ELF-1 (cell line): ENCODE data around the gene ATXN10.

ENCODE experiments used
- DNase-seq: peaks from one replicate; pipeline ENCODE4 v3.0.0-alpha.2; 2016; ENCODE audit warnings: low read depth, low spot score

The ATXN10 gene

DNA sequence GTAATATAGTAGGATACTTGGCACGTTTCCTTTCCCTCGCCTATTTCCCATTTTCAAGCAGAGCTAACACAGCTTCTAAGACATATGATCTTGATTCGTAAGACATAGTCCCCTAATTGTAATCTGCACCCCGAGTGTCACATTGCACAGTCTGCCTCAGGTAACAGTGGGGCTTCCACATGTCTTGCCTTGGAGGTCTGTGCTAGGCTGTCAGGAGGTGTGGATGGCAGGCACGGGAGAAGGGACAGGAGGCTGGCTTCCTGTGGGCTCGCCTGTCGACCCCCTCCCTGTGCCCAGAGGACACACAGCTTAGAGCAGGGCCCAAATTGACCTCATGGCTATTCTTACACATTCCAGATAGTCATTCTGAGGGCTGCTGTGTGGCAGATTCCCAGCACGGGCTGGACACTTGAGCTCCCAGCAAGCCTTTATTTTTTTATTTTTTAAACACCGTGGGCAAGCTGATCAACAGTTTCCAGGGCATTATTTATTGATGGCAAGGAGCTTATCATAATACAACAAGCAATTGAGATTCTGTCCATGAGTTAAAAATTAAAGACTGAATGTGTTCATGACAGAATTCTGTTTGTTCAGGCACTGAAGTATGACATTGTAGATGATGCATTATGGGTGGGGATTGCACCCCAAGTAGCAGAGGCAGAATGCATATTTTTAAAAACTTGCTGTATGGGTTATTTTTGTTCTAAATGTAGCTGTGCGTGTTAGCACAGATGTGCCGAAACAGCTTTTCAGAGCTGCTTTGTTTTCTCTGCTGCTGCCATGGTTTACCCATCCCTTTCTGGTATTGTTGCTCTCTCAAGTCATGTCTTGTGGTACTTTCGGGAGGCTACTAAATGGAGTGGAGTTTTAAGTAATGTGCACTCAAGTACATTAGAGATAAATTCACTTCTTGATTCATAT, 113.0 kb downstream of the ATXN10 start:
- peak; percentile 19 for DNase-seq

- no peak for DNase-seq
Measured at GRCh38 chr22:45785458-45785857, 113.8 kb downstream of the ATXN10 start.

DNA sequence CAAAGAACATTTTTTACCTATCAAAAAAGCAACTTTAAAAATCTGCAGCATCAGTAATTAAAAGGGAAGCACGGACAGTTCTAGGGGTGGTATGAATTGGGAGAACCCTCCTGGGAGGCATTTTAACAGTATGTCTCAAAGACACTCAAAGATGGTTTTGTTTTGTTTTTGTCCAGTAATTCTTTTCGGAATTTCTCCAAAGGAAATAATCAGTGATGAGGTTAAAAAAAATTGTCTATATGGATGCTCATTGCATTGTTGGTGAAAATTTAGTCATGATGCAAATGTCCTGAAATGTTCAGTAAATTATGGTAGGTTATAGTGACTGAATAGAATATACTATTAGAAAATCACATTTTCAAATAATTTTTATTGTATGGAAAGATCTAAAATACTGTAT, 115.1 kb downstream of the ATXN10 start:
- DNase-seq: no peak

DNA sequence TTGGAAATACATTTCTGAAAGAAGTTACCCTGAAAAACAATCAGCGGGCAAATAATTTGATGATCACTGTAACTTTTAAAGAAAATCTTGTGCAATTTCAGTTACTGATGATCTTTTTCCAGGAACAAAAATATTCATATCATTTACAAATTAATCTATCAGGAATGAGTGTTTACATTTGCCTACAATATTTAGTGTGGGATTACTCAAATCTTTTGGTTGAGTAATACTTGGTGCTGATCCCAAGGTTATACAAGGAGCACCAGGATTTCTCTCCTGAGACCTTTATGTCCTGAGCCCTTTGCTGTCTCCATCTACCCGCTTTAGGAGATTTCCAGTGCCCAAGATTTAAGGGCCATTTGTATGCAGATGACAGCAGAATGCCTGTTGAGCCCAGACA, 116.1 kb downstream of the ATXN10 start:
- DNase-seq: no peak

- no peak for DNase-seq
Measured at GRCh38 chr22:45788522-45788921, 116.9 kb downstream of the ATXN10 start.

- DNase-seq: no peak
Measured at GRCh38 chr22:45790401-45790800, 118.8 kb downstream of the ATXN10 start.

DNA sequence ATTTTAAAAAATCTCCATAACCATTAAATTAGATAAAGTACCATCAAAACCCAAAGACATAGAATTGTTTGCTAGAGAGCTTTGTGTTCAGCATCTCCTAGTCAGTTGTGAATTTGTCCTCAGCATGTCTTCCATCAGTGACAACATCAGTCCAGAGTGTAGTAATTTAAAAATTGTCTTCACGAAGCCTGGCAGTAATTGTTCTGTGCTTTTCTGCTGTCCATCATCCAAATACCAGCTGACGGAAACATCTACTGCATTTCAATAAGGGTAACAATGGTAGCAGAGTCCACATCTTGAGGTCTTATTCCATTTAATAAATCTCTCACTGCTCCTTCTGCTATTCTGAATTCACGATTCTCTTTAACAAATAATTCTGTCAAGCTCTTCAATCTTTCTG, 121.5 kb downstream of the ATXN10 start:
- no peak for DNase-seq

DNA sequence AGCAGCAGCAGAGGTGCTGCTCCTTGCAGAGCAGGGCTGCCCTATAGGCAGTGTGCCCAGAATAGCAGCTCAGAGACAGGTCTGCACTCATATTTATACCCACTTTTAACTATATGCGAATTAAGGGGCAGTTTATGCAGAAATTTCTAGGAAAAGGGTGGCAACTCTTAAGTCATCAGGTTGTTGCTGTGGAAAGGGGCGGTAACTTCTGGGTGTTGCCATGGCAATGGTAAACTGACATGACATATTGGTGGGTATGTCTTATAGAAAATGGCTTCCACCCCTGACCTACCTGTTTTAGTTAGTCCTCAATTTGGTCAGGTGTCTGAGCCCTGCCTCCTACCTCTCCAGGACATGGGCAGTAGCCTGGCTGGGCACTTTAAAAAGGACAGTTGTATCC, 122.3 kb downstream of the ATXN10 start:
- DNase-seq: no peak

DNA sequence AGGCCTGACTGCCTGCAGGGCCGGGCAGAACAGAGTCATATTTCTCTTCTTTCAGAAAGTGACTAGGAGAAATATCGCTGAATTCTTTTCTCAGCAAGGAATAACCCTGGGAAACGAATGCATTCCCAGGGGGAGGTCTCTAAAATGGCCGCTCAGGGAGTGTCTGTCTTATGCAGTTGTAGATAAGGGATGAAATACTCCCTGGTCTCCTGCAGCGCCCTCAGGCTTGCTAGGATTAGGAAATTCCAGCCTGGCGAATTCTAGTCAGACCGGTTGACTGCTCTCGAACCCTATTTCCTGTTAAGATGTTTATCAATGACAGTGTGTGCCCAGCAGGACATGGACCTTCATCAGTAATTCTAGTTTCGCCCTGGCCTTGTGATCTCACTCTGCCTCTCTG, 124.4 kb downstream of the ATXN10 start:
- peak; percentile 49 for DNase-seq

GRCh38 chr22:45799291-45799690, 127.7 kb downstream of the ATXN10 start:
- DNase-seq: no peak

- no peak for DNase-seq
Measured at GRCh38 chr22:45802054-45802453, 130.4 kb downstream of the ATXN10 start.

DNA sequence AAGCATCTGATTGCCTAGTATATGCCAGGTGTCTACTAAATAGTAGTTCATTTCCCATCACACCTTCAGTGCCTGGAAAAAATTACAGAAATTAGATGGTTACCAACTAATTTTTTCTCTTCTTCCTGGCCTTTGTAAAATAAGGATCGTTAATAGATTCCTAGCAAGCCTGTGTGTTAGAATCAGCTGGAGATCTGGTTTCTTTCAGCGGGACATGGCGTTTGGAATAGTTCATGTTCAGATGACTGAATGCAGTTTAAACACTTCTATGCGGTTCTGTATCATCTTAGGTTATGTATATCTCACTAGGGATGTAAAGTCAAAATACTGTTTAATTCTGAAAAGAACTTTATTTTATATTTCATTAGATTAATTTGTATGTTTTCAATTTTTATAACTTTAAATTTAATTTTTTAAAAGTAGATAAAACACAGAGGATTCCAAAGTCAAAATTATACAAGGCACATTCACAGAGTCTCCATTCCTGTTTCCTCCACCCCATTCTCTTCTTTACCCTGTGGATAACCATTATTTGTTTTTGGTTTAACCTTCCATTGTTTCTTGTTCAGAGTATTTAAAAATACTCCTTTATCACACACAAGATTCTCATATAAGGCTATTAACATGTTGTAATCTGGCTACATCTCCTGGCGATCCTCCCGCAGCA, 132.8 kb downstream of the ATXN10 start:
- DNase-seq: no peak

GRCh38 chr22:45804986-45805325, 133.3 kb downstream of the ATXN10 start:
- no peak for DNase-seq

- DNase-seq: no peak
Measured at GRCh38 chr22:45805413-45805812, 133.8 kb downstream of the ATXN10 start.

DNA sequence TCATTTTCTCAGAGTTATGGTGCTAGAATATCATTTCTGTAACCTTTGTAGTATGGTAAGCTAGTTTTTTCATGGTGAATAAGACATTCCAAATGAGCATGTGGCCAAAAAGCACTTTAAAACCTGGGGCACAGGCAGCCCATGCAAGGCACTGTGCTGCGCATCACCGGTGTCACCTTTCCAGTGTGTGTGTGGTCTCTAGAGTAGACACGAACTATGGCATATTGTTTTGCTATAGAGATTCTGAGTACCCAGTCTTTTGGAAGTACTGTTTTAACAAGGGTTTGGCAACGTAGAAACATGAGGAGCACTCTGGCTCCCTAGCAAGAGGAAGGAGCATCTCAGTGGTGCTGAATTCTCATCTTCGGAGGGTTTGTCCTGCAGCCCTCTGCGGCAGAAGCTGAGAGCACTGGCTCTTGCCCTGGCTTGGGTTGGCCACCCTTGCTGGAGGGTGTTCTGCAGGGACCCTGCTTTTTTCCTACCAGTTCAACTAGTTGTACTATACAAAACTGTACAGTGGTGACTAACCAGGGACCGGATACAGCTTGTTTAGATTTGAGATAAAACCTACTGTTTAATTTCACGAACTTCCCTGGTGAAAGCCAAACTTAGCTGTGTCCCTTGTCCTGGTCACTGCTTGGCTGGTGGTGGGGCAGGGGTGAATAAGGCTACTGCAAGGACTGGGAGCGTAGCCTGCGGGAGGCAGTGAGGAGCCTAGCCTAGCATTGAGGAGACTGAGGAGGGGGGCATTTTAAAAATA, 135.7 kb downstream of the ATXN10 start:
- no peak for DNase-seq

- DNase-seq: no peak
Measured at GRCh38 chr22:45812910-45813309, 141.3 kb downstream of the ATXN10 start.

DNA sequence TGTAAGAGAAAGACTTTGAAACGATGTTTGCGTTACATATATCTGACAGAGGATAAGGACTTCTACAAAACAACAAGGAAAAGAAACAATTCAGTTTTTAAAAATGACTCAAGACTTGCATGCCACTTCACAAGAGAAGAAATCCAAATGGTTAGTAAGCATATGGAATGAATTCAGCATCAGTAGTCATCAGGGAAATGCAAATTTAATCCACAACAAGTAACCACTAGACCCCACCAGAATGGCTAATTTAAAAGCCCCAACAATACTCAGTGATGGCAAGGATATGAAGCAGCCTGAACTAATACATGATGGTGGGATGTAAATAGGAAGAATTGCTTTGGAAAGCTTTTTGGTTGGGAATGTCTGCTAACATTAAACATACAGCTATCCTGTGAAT, 142.6 kb downstream of the ATXN10 start:
- DNase-seq: no peak

DNA sequence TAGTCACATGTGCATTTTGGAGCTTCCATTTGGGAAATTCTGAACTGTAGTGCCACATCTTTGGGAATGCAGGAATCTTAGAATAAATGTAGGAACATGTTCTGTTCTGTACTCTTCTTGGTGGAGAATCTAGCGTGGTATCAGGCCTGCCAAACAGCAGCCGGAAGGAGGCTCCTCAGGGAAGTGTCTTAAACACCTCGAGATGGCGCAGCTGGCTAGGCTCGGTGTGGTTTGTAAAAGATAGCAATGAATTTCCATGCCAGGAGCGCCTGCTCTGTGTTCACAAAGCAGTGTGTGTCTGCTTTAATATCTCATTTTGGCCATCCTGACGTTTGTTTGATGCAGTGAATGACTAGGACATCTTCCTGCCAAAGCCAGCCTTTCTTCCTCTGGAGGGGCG, 145.1 kb downstream of the ATXN10 start:
- no peak for DNase-seq

- no peak for DNase-seq
Measured at GRCh38 chr22:45817745-45818423, 146.2 kb downstream of the ATXN10 start.

GRCh38 chr22:45818424-45819085, 146.9 kb downstream of the ATXN10 start:
- DNase-seq: peak; percentile 51

GRCh38 chr22:45819305-45819704, 147.7 kb downstream of the ATXN10 start:
- DNase-seq: no peak
